Naive thymus-derived CD4-positive, alpha-beta T cell (primary cell): ENCODE data around the gene PGBD2. TPM values are rescaled to one million over a fixed set of nuclear protein-coding genes. Genes with fewer than 3 reads are reported as not detected.
A peak's percentile ranks its signal among the peaks of the same experiment; 100 is the strongest.

ENCODE experiments used
- ATAC-seq: fragments of 150-1000 bp; cut with Tn5 transposase; 2 replicates; pipeline ENCODE4 v1.10.0; 2021; ENCODE audit warnings: mild to moderate bottlenecking, moderate library complexity
- CTCF ChIA-PET: fragments of 350-600 bp; sonication (Branson Sonifier 250); formaldehyde crosslinking; loops from one replicate; lab custom pipeline; 2021; ENCODE audit warnings: antibody characterized with exemption; lab: Charles Lee
- POLR2A ChIA-PET: fragments of 350-600 bp; sonication (Branson Sonifier 250); formaldehyde crosslinking; loops from one replicate; lab custom pipeline; 2021; ENCODE audit warnings: antibody characterized with exemption, inconsistent platforms; lab: Charles Lee
- DNase-seq, 9 donors: peaks; one replicate each; pipeline versions ENCODE4 v3.0.0 to v3.0.0-alpha.2; 2020 to 2022; ENCODE audit warnings: mixed read lengths in 1 of 9
- H3K27ac ChIP-seq: one replicate; pipeline ENCODE4 v1.7.0; 2013; ENCODE audit warnings: mild to moderate bottlenecking, low read depth, low read length, moderate library complexity
- H3K27me3 ChIP-seq, 2 donors: one replicate each; pipeline ENCODE4 v1.7.0; 2013; ENCODE audit warnings: low read length in 2 of 2, mild to moderate bottlenecking in 2 of 2, moderate library complexity in 2 of 2; ENCODE audit not compliant: control insufficient read depth in 2 of 2, insufficient read depth in 2 of 2
- H3K36me3 ChIP-seq, 3 experiments: 1 replicate in 2 of 3; 2 replicates in 1 of 3; pipeline ENCODE4 v1.7.0; 2013; ENCODE audit warnings: low read length in 3 of 3, mild to moderate bottlenecking in 3 of 3, moderate library complexity in 1 of 3; ENCODE audit not compliant: insufficient read depth in 3 of 3, control insufficient read depth in 2 of 3
- H3K4me1 ChIP-seq, 2 donors: one replicate each; pipeline ENCODE4 v1.7.0; 2013; ENCODE audit warnings: low read length in 2 of 2, mild to moderate bottlenecking in 2 of 2, moderate library complexity in 1 of 2; ENCODE audit not compliant: control insufficient read depth in 2 of 2, insufficient read depth in 2 of 2
- H3K4me3 ChIP-seq: 2 replicates; pipeline ENCODE4 v1.7.0; 2013; ENCODE audit warnings: mild to moderate bottlenecking, low read length
- H3K9me3 ChIP-seq, 3 experiments: 1 replicate in 2 of 3; 2 replicates in 1 of 3; pipeline ENCODE4 v1.7.0; 2013; ENCODE audit warnings: low read length in 3 of 3; ENCODE audit not compliant: control insufficient read depth in 2 of 3
- H3K27ac Mint-ChIP-seq, 9 donors: one replicate each; pipeline ENCODE4 v1.8.0; 2020 to 2022; ENCODE audit warnings: mixed read lengths in 9 of 9, mild to moderate bottlenecking in 8 of 9, moderate library complexity in 5 of 9, inconsistent platforms in 2 of 9
- H3K27me3 Mint-ChIP-seq, 5 donors: one replicate each; pipeline ENCODE4 v1.8.0; 2021 to 2022; ENCODE audit warnings: mixed read lengths in 5 of 5, mild to moderate bottlenecking in 1 of 5
- H3K36me3 Mint-ChIP-seq, 5 donors: one replicate each; pipeline ENCODE4 v1.8.0; 2020 to 2022; ENCODE audit warnings: mixed read lengths in 5 of 5, mild to moderate bottlenecking in 3 of 5, inconsistent platforms in 1 of 5
- H3K4me1 Mint-ChIP-seq, 7 donors: one replicate each; pipeline ENCODE4 v1.8.0; 2020 to 2022; ENCODE audit warnings: mixed read lengths in 7 of 7, mild to moderate bottlenecking in 3 of 7, inconsistent platforms in 1 of 7
- H3K4me3 Mint-ChIP-seq, 10 donors: one replicate each; pipeline ENCODE4 v1.8.0; 2020 to 2022; ENCODE audit warnings: mild to moderate bottlenecking in 10 of 10, mixed read lengths in 10 of 10, moderate library complexity in 6 of 10, inconsistent platforms in 2 of 10
- H3K9me3 Mint-ChIP-seq, 11 donors: one replicate each; pipeline ENCODE4 v1.8.0; 2020 to 2022; ENCODE audit warnings: mixed read lengths in 11 of 11, mild to moderate bottlenecking in 4 of 11, inconsistent platforms in 1 of 11, moderate library complexity in 1 of 11
- intact Hi-C, 2 donors: fragments of 100-400 bp; cut with micrococcal nuclease; formaldehyde crosslinking; loops; one replicate each; pipeline ENCODE4 v1.15.1; 2023
- polyA plus RNA-seq, 2 donors: library from polyadenylated mRNA; unstranded; fragments of 300-500 nt; fragmentation: Illumina TruSeq; gene quantifications; one replicate each; pipeline ENCODE4 v1.2.3, GENCODE V29; 2021
- total RNA-seq, 6 experiments: library from RNA in 5 of 6; stranded (reverse) in 5 of 6; gene quantifications; 1 replicate in 5 of 6; 2 replicates in 1 of 6; pipeline ENCODE4 v1.2.3 and lab custom pipeline; 2021 to 2026

PGBD2 gene
- total and polyA plus RNA-seq, 7 experiments from 2014 or later: 2.9 to 19.0 (median 7.6) TPM

DNA sequence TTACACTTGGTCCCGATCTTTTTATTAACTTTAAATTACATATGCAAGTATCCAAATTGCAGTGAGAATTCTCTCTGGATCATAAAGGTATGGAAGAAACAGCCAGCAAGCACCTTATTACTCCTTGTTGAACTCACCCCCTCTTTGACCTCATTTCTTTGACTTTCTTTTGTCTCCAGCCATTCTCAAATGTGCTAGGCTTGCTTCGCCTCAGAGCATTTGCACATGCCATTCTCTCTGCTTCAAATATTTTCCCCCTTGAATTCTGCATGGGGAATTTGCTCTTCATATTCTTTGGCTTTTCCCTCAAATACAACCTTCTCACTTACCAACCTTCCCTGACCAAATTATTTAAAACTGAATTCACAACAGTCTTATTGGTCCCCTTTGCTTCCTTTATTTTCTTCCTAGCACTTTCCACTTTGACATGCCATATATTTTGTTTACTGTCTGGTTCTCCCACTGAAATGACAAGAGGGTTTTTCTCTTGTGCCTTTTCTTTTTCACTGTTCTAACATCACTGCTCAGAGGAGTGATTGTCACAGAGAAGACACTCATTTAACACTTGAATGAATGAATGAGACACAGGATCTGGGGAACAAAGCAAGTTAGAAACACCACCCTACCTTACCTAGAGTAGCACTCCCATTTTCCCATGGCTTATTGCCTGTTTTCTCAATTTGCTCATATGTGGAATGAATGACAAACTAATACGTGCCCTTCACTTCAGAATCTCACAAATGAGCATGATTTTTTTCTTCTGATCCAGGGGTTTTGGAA is 1.4 kb upstream of the PGBD2 start:
- H3K4me1 Mint-ChIP-seq: peaks cover 16 to 45% (median 39%) of the 10 kb centered on the region in 7 donors
- Histone ChIP-seq H3K27me3 (no peaks in the 10 kb centered on the region), H3K4me1 (peaks cover 9% of the 10 kb centered on the region in 2 donors), H3K4me3 (no peak overlapping the region), H3K9me3 (no peaks in the 10 kb centered on the region), H3K27ac (no peak overlapping the region), H3K36me3 (no peaks in the 10 kb centered on the region)
- peaks cover 0 to 40% (median 5%) of the 10 kb centered on the region in 5 donors for H3K27me3 Mint-ChIP-seq
- H3K27ac Mint-ChIP-seq: peak overlapping the region in 3 of 9 donors; percentile 55 to 97 (median 94)
- ATAC-seq: no peak
- peaks cover 0 to 6% (median 0%) of the 10 kb centered on the region in 5 donors for H3K36me3 Mint-ChIP-seq
- intact Hi-C loops: no loop called here
- no peak for DNase-seq
- peak overlapping the region in 6 of 10 donors; percentile 4 to 98 (median 94) for H3K4me3 Mint-ChIP-seq
- POLR2A ChIA-PET: interaction anchor here (1.3 to 2.5 kb wide), 2 partner anchors 30 to 42 kb away, joined by 5 to 6 read pairs; no protein-coding TSS in a partner anchor
- CTCF ChIA-PET: interaction anchor here (1.0 to 1.6 kb wide), 2 partner anchors 22 to 26 kb away, joined by 3 to 4 read pairs; no protein-coding TSS in a partner anchor
- H3K9me3 Mint-ChIP-seq: no peaks in the 10 kb centered on the region

- H3K4me3 ChIP-seq: peak overlapping the region; percentile 82
- peak overlapping the region; percentile 88 to 98 (median 94) for H3K27ac Mint-ChIP-seq
- H3K27me3 Mint-ChIP-seq: peaks cover 0 to 30% (median 4%) of the 10 kb centered on the region in 5 donors
- no peaks in the 10 kb centered on the region for H3K27me3 ChIP-seq
- H3K9me3 ChIP-seq: no peaks in the 10 kb centered on the region
- POLR2A ChIA-PET: interaction anchor here (0.8 to 2.5 kb wide), 3 partner anchors 20 to 80 kb away, joined by 3 to 9 read pairs (median 6); partner anchors contain the start of gene SH3BP5L
- H3K9me3 Mint-ChIP-seq: no peaks in the 10 kb centered on the region
- intact Hi-C loops: loop anchor here (1.0 kb wide), 7 partner anchors 19 to 79 kb away; partner anchors contain the start of genes ZNF672 (in 2 of the 2) and ZNF692 (in 2 of the 2)
- peaks cover 20 to 56% (median 44%) of the 10 kb centered on the region in 7 donors for H3K4me1 Mint-ChIP-seq
- no peaks in the 10 kb centered on the region for H3K36me3 ChIP-seq
- peaks cover 9% of the 10 kb centered on the region in 2 donors for H3K4me1 ChIP-seq
- peak overlapping the region; percentile 81 for H3K27ac ChIP-seq
- H3K36me3 Mint-ChIP-seq: peaks cover 0 to 6% (median 0%) of the 10 kb centered on the region in 5 donors
- no peak for ATAC-seq
- CTCF ChIA-PET: no interaction called here
- H3K4me3 Mint-ChIP-seq: peak overlapping the region; percentile 84 to 99 (median 97)
- peak in 1 of 9 donors; percentile 18 for DNase-seq
Measured at GRCh38 chr1:248905662-248906008, 400 bp upstream of the PGBD2 start.

DNA sequence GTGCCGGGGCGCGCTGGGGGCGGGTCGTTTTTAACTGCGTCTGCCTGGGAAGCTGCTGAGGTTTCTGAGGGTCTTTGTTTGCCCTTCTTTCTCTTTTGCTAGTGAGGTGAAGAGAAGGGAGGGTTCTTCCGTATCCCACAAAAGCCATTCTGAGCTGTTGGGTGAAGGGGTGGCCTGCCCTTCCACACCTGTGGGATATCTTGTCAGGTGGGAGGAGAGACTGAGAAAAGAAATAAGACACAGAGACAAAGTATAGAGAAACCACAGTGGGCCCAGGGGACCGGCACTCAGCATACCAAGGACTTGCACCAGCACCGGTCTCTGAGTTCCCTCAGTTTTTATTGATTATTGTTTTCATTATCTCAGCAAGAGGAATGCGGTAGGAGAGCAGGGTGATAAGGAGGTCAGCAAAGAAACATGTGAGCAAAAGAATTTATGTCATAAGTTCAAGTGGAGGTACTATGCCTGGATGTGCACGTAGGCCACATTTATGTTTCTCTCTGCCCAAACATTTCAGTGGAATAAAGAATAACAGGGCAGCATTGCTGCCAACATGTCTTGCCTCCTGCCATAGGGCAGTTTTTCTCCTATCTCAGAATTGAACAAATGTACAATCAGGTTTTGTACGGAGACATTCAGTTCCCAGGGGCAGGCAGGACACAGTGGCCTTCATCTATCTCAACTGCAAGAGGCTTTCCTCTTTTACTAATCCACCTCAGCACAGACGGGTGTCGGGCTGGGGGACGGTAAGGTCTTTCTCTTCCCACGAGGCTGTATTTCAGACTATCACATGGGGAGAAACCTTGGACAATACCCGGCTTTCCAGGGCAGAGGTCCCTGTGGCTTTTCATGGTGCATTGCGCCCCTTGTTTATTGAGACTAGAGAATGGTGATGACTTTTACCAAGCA is 972 bp downstream of the PGBD2 start:
- peak overlapping the region; percentile 85 for H3K27ac ChIP-seq
- Mint-ChIP-seq H3K9me3 (no peaks in the 10 kb centered on the region), H3K27me3 (peaks cover 0 to 21% (median 0%) of the 10 kb centered on the region in 5 donors), H3K4me1 (peaks cover 20 to 57% (median 44%) of the 10 kb centered on the region in 7 donors), H3K27ac (peak overlapping the region; percentile 88 to 99 (median 97)), H3K36me3 (peaks cover 0 to 6% (median 0%) of the 10 kb centered on the region in 5 donors), H3K4me3 (peak overlapping the region; percentile 84 to 99 (median 94))
- H3K36me3 ChIP-seq: no peaks in the 10 kb centered on the region
- POLR2A ChIA-PET: interaction anchor here (1.8 to 2.5 kb wide), 2 partner anchors 44 to 81 kb away, joined by 6 to 9 read pairs; partner anchors contain the start of gene SH3BP5L
- DNase-seq: no peak
- H3K4me1 ChIP-seq: peaks cover 9% of the 10 kb centered on the region in 2 donors
- H3K9me3 ChIP-seq: no peaks in the 10 kb centered on the region
- no peaks in the 10 kb centered on the region for H3K27me3 ChIP-seq
- intact Hi-C loops: loop anchor here (1.0 kb wide), 7 partner anchors 17 to 81 kb away; partner anchors contain the start of genes ZNF672 (in 2 of the 2) and ZNF692 (in 2 of the 2)
- peak overlapping the region; percentile 49 for H3K4me3 ChIP-seq
- CTCF ChIA-PET: no interaction called here
- peak; percentile 30 for ATAC-seq

DNA sequence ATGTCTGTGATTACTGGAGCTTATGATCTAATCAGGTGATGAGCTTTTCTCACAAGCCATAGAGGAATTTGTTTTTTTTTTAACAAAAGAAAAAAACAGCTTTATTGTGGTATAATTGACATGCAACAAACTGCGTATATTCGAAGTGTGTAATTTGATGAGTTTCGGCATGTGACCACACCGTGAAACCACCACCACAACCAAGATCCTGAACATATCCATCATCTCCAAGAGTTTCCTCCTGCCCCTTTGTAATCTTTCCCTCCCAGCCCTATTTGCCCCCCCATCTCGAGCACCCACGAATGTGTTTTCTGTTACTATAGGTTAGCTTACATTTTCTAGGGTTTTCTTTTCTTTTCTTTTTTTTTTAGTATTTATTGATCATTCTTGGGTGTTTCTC is 4.7 kb downstream of the PGBD2 start:
- Mint-ChIP-seq H3K27me3 (peaks cover 0 to 1% (median 0%) of the 10 kb centered on the region in 5 donors), H3K36me3 (peaks cover 5 to 20% (median 9%) of the 10 kb centered on the region in 5 donors), H3K9me3 (no peaks in the 10 kb centered on the region), H3K27ac (peak overlapping the region in 2 of 9 donors; percentile 6 to 14), H3K4me1 (peaks cover 23 to 58% (median 36%) of the 10 kb centered on the region in 7 donors), H3K4me3 (no peak overlapping the region)
- no peak overlapping the region for H3K27ac ChIP-seq
- intact Hi-C loops: no loop called here
- ChIA-PET CTCF (no interaction called here), POLR2A (no interaction called here)
- no peaks in the 10 kb centered on the region for H3K9me3 ChIP-seq
- peaks cover 4 to 23% (median 6%) of the 10 kb centered on the region in 3 experiments for H3K36me3 ChIP-seq
- no peaks in the 10 kb centered on the region for H3K27me3 ChIP-seq
- H3K4me1 ChIP-seq: peaks cover 9% of the 10 kb centered on the region in 2 donors
- ATAC-seq (no peak), DNase-seq (no peak)
- no peak overlapping the region for H3K4me3 ChIP-seq

DNA sequence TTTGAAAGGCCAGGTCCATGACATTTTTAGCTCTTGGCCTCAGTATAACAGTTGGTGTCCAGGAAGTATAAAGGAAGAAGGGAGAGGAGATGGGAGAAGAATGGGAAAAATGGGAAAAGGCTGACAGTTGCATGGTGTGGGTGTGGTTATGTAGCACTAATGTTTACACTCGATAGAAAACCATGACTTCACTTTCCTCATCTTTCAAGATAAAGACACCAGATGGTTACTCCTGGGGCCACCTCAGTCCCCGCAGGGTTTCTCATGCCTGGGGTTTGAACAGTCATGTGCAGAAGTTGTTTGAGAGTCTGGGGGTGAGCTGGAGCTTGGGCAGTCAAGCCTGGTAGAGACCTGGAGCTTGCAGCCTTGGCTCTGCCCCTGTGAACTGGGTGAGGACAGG is 7.9 kb downstream of the PGBD2 start:
- Mint-ChIP-seq H3K27ac (peak overlapping the region in 4 of 9 donors; percentile 1 to 80 (median 8)), H3K36me3 (peaks cover 9 to 40% (median 16%) of the 10 kb centered on the region in 5 donors), H3K27me3 (no peaks in the 10 kb centered on the region), H3K4me1 (peaks cover 7 to 30% (median 18%) of the 10 kb centered on the region in 7 donors), H3K9me3 (no peaks in the 10 kb centered on the region), H3K4me3 (no peak overlapping the region)
- ChIA-PET CTCF (no interaction called here), POLR2A (no interaction called here)
- no peaks in the 10 kb centered on the region for H3K4me1 ChIP-seq
- no peak for DNase-seq
- peaks cover 4 to 46% (median 11%) of the 10 kb centered on the region in 3 experiments for H3K36me3 ChIP-seq
- no peaks in the 10 kb centered on the region for H3K27me3 ChIP-seq
- no peak overlapping the region for H3K27ac ChIP-seq
- ATAC-seq: no peak
- no peaks in the 10 kb centered on the region for H3K9me3 ChIP-seq
- H3K4me3 ChIP-seq: no peak overlapping the region
- intact Hi-C loops: no loop called here
